Sigmoid colon (tissue), 7 donors: Measurements from ENCODE around the gene SSBP1. TPM values are rescaled to one million over a fixed set of nuclear protein-coding genes. Genes with fewer than 3 reads are reported as not detected.
"Not testable (repeated sequence)": the region's sequence is repeated elsewhere in the genome, so short reads cannot be mapped to it uniquely, and the experiment has no call there.

Experiments used
- DNase-seq: peaks from one replicate; pipeline ENCODE4 v3.0.0-alpha.2; 2019
- H3K27ac ChIP-seq, 4 donors: fragments of 200-600 bp; sonication (generic); one replicate each; pipeline ENCODE4 v1.5.1; 2016 to 2019; ENCODE audit warnings: mild to moderate bottlenecking in 1 of 4
- H3K27me3 ChIP-seq, 3 donors: fragments of 200-600 bp; sonication (generic); one replicate each; pipeline ENCODE4 v1.5.1; 2019; ENCODE audit warnings: mild to moderate bottlenecking in 1 of 3
- H3K36me3 ChIP-seq, 4 donors: fragments of 200-600 bp; sonication (generic); one replicate each; pipeline ENCODE4 v1.5.1; 2016 to 2019
- H3K4me1 ChIP-seq, 4 donors: fragments of 200-600 bp; sonication (generic); one replicate each; pipeline ENCODE4 v1.5.1; 2017 to 2019
- H3K4me3 ChIP-seq, 4 donors: fragments of 200-600 bp; sonication (generic); one replicate each; pipeline ENCODE4 v1.5.1; 2017 to 2019; ENCODE audit warnings: mild to moderate bottlenecking in 2 of 4, moderate library complexity in 1 of 4
- H3K9me3 ChIP-seq, 4 donors: fragments of 200-600 bp in 3 of 4; sonication (generic) in 3 of 4; one replicate each; pipeline versions ENCODE4 v1.5.1 to v1.6.1; 2013 to 2019
- EP300 ChIP-seq, 4 donors: sonication (generic); formaldehyde crosslinking; IDR thresholded peaks; one replicate each; pipeline ENCODE4 v1.6.1; 2017; ENCODE audit warnings: antibody characterized with exemption in 4 of 4
- POLR2A ChIP-seq, 2 donors: fragments of 450-650 bp; IDR thresholded peaks; one replicate each; pipeline ENCODE4 v1.6.1; 2016; ENCODE audit warnings: antibody characterized with exemption in 2 of 2, mild to moderate bottlenecking in 2 of 2, moderate library complexity in 2 of 2
- POLR2AphosphoS5 ChIP-seq, 4 donors: sonication (generic); formaldehyde crosslinking; IDR thresholded peaks; one replicate each; pipeline ENCODE4 v1.6.1; 2017; ENCODE audit warnings: antibody characterized with exemption in 4 of 4
- WGBS, 2 donors: extraction: QIAGEN DNeasy Blood & Tissue Kit; methylation state at CpG; one replicate each; pipeline ENCODE4 v1.1.7; 2013; 5-methylcytosine and 5-hydroxymethylcytosine counted together
- intact Hi-C: fragments of 100-400 bp; cut with DNase I; formaldehyde crosslinking; loops from one replicate; pipeline ENCODE4 v1.15.1; 2023
- polyA plus RNA-seq, 3 donors: library from polyadenylated mRNA; stranded (reverse); fragments of 200-250 nt; gene quantifications; one replicate each; pipeline ENCODE4 v1.2.3, GENCODE V29; 2013
- total RNA-seq, 4 donors: library from RNA; depleted of rRNA; stranded (reverse); fragments of >200 nt; gene quantifications; one replicate each; pipeline ENCODE4 v1.1.0, GENCODE V29; 2016
- TF ChIP-seq, protein P1 (sequence below), 4 experiments: fragments of 450-650 bp in 3 of 4; fragments of 200-600 bp in 1 of 4; IDR thresholded peaks; one replicate each; pipeline ENCODE4 v1.5.1; 2016 to 2019; ENCODE audit warnings: antibody characterized with exemption in 4 of 4, mild to moderate bottlenecking in 3 of 4, moderate library complexity in 2 of 4
- donor health status: healthy with polysubstance abuse.
- donor health status: Bipolar disorder and iron deficiency.
- donor health status: healthy.

SSBP1 gene, protein sequence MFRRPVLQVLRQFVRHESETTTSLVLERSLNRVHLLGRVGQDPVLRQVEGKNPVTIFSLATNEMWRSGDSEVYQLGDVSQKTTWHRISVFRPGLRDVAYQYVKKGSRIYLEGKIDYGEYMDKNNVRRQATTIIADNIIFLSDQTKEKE
- total RNA-seq (100 to 1,000 TPM in 3 of 4 donors, 10 to 100 TPM in 1; 77.0 to 137 (median 121) TPM), polyA plus RNA-seq (100 to 1,000 TPM; 174 to 205 (median 190) TPM)

DNA sequence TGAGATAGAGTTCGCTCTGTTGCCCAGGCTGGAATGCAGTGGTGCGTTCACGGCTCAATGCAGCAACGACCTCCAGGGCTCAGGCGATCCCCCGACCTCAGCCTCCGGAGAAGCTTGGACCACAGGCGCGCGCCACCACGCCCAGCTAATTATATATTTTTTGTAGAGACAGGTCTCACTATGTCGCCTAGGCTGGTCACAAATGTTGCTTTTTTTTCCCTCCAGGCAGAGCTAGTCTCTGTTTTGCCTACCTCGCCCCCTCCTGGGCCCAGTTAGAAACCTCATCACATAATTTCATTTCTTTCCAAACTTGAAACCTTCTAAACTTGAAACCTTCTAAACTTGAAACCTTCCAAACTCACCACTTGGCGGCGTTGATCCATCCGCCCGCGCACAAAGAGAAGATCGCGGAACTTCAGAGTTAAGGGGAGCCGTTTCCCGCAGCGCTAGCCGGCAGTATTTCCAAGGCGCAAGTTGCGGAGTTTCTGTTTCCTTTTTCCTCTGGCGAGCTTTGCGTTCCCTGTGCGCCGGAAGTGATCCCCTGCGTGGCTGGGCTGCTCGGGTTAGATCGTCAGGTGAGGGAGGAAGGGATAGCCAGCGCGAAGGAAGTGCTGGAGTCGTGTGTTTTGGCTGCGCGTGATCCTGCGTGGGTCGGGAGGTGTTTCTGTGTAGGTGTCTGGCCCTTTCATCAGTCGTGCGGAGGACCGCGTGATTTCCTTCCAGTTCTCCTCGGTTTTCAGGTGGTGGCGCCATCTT, at the start of gene SSBP1:
Gene SSBP1, plus strand, starts transcription at position 523 of the 756 bp plus-strand sequence. CDS start 809 bp downstream, outside the sequence.
- Histone ChIP-seq H3K36me3 (peaks cover 5 to 32% (median 19%) of the 10 kb centered on the region in 4 donors), H3K27ac (peak within 1 kb of the TSS; percentile 81 to 87 (median 84)), H3K9me3 (no peaks in the 10 kb centered on the region), H3K4me1 (peaks cover 0 to 34% (median 17%) of the 10 kb centered on the region in 4 donors), H3K27me3 (no peaks in the 10 kb centered on the region), H3K4me3 (peak within 1 kb of the TSS; percentile 65 to 83 (median 70))
- 1 to 3% methylated on average over 46 of the region's 46 CpGs for WGBS, 2 donors
- intact Hi-C loops: loop anchor here (2.0 to 5.0 kb wide), 2 partner anchors 39 to 726 kb away; partner anchors contain the start of gene MRPS33
- TF ChIP-seq POLR2AphosphoS5 (IDR thresholded peaks at IDR 0.05): peak; percentile 56 to 87 (median 84)
- peak; percentile 22 to 31 for TF ChIP-seq POLR2A (IDR thresholded peaks at IDR 0.05)
- TF ChIP-seq EP300 (IDR thresholded peaks at IDR 0.05): peak in 1 of 4 donors; percentile 37
- TF ChIP-seq, protein P1, sequence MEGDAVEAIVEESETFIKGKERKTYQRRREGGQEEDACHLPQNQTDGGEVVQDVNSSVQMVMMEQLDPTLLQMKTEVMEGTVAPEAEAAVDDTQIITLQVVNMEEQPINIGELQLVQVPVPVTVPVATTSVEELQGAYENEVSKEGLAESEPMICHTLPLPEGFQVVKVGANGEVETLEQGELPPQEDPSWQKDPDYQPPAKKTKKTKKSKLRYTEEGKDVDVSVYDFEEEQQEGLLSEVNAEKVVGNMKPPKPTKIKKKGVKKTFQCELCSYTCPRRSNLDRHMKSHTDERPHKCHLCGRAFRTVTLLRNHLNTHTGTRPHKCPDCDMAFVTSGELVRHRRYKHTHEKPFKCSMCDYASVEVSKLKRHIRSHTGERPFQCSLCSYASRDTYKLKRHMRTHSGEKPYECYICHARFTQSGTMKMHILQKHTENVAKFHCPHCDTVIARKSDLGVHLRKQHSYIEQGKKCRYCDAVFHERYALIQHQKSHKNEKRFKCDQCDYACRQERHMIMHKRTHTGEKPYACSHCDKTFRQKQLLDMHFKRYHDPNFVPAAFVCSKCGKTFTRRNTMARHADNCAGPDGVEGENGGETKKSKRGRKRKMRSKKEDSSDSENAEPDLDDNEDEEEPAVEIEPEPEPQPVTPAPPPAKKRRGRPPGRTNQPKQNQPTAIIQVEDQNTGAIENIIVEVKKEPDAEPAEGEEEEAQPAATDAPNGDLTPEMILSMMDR (IDR thresholded peaks at IDR 0.05): peak; percentile 43 to 82 (median 66)
- peak; percentile 94 for DNase-seq

GRCh38 chr7:141689072-141689825, 48.9 kb upstream of the SSBP1 start:
- intact Hi-C loops, H3K9me3 ChIP-seq, H3K27ac ChIP-seq, H3K4me3 ChIP-seq, H3K27me3 ChIP-seq, H3K4me1 ChIP-seq, DNase-seq: not testable (repeated sequence)
- H3K36me3 ChIP-seq: peaks cover 0 to 18% (median 7%) of the 10 kb centered on the region in 4 donors
- WGBS, 2 donors: 97 to 99% methylated on average over 3 of the region's 3 CpGs

DNA sequence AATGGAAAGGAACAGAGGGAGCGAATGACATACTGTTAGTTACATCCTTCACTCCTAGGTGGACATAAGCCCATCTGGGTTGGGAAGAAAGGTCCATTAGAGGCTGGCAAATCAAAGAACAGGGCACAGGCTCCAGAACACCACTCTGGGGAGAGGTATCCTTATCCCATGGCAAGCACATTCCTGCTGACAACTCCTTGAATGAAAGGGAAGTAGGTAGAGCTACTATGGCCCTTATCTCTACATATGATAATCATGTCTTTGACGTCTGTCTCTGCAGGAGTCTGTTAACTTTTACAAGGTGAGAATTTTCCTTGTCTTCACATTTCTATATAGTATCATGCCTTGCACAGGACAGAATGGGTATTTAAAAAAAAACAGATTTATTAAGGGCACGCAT, 46.6 kb upstream of the SSBP1 start:
- H3K4me3 ChIP-seq: no peak overlapping the region
- intact Hi-C loops: no loop called here
- peaks cover 0 to 3% (median 0%) of the 10 kb centered on the region in 4 donors for H3K4me1 ChIP-seq
- no peaks in the 10 kb centered on the region for H3K27me3 ChIP-seq
- no peaks in the 10 kb centered on the region for H3K36me3 ChIP-seq
- no peaks in the 10 kb centered on the region for H3K9me3 ChIP-seq
- no peak overlapping the region for H3K27ac ChIP-seq
- 76 to 90% methylated on average over 3 of the region's 3 CpGs for WGBS, 2 donors
- no peak for DNase-seq
- TF ChIP-seq POLR2A (IDR thresholded peaks at IDR 0.05) (no peak), POLR2AphosphoS5 (IDR thresholded peaks at IDR 0.05) (no peak), EP300 (IDR thresholded peaks at IDR 0.05) (no peak)
- TF ChIP-seq, protein P1 (IDR thresholded peaks at IDR 0.05): no peak

DNA sequence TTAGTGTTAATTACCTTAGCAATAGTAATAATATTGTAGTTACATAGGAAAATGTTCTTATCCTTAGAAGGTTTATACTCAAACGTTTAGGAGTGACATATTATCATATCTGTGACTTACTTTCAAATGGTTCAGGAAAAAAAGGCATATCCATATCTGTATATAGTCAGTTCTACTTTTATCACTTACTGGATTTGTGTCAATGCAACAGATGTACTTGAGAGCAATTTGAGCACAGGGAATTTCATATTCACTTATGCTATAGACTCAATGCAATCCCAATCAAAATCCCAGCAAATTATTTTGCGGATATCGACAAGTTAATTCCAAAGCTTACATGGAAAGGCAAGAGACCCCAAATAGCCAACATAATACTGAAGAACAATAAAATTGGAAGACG, 46.2 kb upstream of the SSBP1 start:
- TF ChIP-seq POLR2A (IDR thresholded peaks at IDR 0.05) (no peak), POLR2AphosphoS5 (IDR thresholded peaks at IDR 0.05) (no peak), EP300 (IDR thresholded peaks at IDR 0.05) (no peak)
- TF ChIP-seq, protein P1 (IDR thresholded peaks at IDR 0.05): no peak
- 80 to 87% methylated on average over 4 of the region's 4 CpGs for WGBS, 2 donors
- Histone ChIP-seq H3K9me3 (no peaks in the 10 kb centered on the region), H3K27me3 (no peaks in the 10 kb centered on the region), H3K4me1 (peaks cover 0 to 3% (median 0%) of the 10 kb centered on the region in 4 donors), H3K27ac (no peak overlapping the region), H3K36me3 (no peaks in the 10 kb centered on the region), H3K4me3 (no peak overlapping the region)
- DNase-seq: no peak
- intact Hi-C loops: no loop called here

DNA sequence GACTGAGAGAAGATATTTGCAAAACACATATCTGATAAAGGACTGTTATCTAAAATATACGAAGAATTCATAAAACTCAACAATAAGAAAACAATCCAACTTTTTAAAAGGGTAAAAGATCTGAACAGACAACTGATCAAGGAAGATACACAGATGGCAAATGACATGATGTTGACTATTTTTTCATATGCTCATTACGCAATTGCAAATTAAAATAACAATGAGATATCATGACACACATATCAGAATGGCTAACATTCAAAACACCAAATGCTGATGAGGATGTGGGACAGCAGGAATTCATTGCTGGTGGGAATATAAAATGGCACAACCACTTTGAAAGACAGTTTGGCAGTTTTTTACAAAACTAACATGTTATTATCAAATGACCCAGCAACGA, 45.1 kb upstream of the SSBP1 start:
- no peak overlapping the region for H3K27ac ChIP-seq
- H3K36me3 ChIP-seq: no peaks in the 10 kb centered on the region
- no peaks in the 10 kb centered on the region for H3K27me3 ChIP-seq
- intact Hi-C loops: no loop called here
- H3K9me3 ChIP-seq: no peaks in the 10 kb centered on the region
- 86 to 95% methylated on average over 3 of the region's 3 CpGs for WGBS, 2 donors
- peaks cover 0 to 3% (median under 1%) of the 10 kb centered on the region in 4 donors for H3K4me1 ChIP-seq
- DNase-seq: no peak
- TF ChIP-seq, protein P1 (IDR thresholded peaks at IDR 0.05): no peak
- TF ChIP-seq POLR2AphosphoS5 (IDR thresholded peaks at IDR 0.05): no peak
- TF ChIP-seq POLR2A (IDR thresholded peaks at IDR 0.05): no peak
- TF ChIP-seq EP300 (IDR thresholded peaks at IDR 0.05): no peak
- H3K4me3 ChIP-seq: no peak overlapping the region
